Endothelial cell of umbilical vein (primary cell): ENCODE measurements around the gene BIRC5. TPM values are rescaled to one million over a fixed set of nuclear protein-coding genes. Genes with fewer than 3 reads are reported as not detected.

Experiments
- BruUV-seq: library from RNA; stranded (reverse); fragments of 400-500 nt; replicated peaks from 2 replicates; lab custom pipeline; 2021; lab: Mats Ljungman, UMichigan
- CTCF ChIA-PET: fragments of 300-600, 350-600 bp; sonication (Branson Sonifier 250); formaldehyde crosslinking; loops from one replicate; lab custom pipeline; 2021; ENCODE audit warnings: antibody characterized with exemption, inconsistent platforms; lab: Charles Lee
- POLR2A ChIA-PET: fragments of 300-600, 350-600 bp; sonication (Branson Sonifier 250); formaldehyde crosslinking; loops from one replicate; lab custom pipeline; 2021; ENCODE audit warnings: antibody characterized with exemption, inconsistent platforms; lab: Charles Lee
- DNase-seq: peaks from one replicate; pipeline ENCODE4 v3.0.0-alpha.2; 2011; ENCODE audit warnings: low read depth, low spot score
- FAIRE-seq: peaks from 2 replicates; lab custom pipeline; 2011; peaks lifted over from hg19 to GRCh38; lab: Jason Lieb, UNC
- H2AFZ ChIP-seq: 2 replicates; pipeline ENCODE4 v1.6.0; 2012; ENCODE audit warnings: low read depth, low read length, control low read depth, inconsistent platforms
- H3K27ac ChIP-seq: 2 replicates; pipeline ENCODE4 v1.5.1; 2011; ENCODE audit warnings: low read depth, mild to moderate bottlenecking, control low read depth, low read length, moderate library complexity; ENCODE audit not compliant: insufficient read depth
- H3K27me3 ChIP-seq, 2 experiments: 2 replicates each; pipeline versions ENCODE4 v1.6.0 to v1.6.1; 2011; ENCODE audit warnings: low read length in 2 of 2, mixed read lengths in 1 of 2; ENCODE audit not compliant: control insufficient read depth in 2 of 2, insufficient read depth in 2 of 2
- H3K36me3 ChIP-seq, 2 experiments: 2 replicates in 1 of 2; 3 replicates in 1 of 2; pipeline ENCODE4 v1.5.1; 2011; ENCODE audit warnings: low read length in 2 of 2, mild to moderate bottlenecking in 1 of 2, moderate library complexity in 1 of 2; ENCODE audit not compliant: control insufficient read depth in 2 of 2, insufficient read depth in 2 of 2; ENCODE audit errors: extremely low read depth in 1 of 2
- H3K4me1 ChIP-seq: 3 replicates; pipeline ENCODE4 v1.5.1; 2011; ENCODE audit warnings: mild to moderate bottlenecking, low read length; ENCODE audit not compliant: control insufficient read depth, insufficient read depth; ENCODE audit errors: extremely low read depth
- H3K4me2 ChIP-seq: 2 replicates; pipeline ENCODE4 v1.6.1; 2011; ENCODE audit warnings: low read length, control low read depth, mixed read lengths; ENCODE audit not compliant: insufficient read depth
- H3K4me3 ChIP-seq, 3 experiments: fragments of 200-600 bp in 1 of 3; sonication (generic), shearing (Covaris generic) in 1 of 3; replicated peaks in 1 of 3; 2 replicates each; pipeline ENCODE4 v1.5.1; 2011 to 2016; ENCODE audit warnings: control low read depth in 3 of 3, low read length in 3 of 3, mild to moderate bottlenecking in 2 of 3, inconsistent platforms in 1 of 3, low read depth in 1 of 3, moderate library complexity in 1 of 3; ENCODE audit not compliant: insufficient read depth in 1 of 3
- H3K79me2 ChIP-seq: 2 replicates; pipeline ENCODE4 v1.6.0; 2012; ENCODE audit warnings: low read length, inconsistent platforms; ENCODE audit not compliant: control insufficient read depth, insufficient read depth
- H3K9ac ChIP-seq: replicated peaks from 2 replicates; pipeline ENCODE3; 2011; ENCODE audit warnings: low read length, control low read depth; ENCODE audit not compliant: insufficient read depth; ENCODE audit errors: extremely low read depth
- H3K9me1 ChIP-seq: replicated peaks from 3 replicates; pipeline ENCODE4 v1.6.0; 2011; ENCODE audit warnings: mild to moderate bottlenecking, low read length; ENCODE audit not compliant: control insufficient read depth, insufficient read depth; ENCODE audit errors: extremely low read depth
- H3K9me3 ChIP-seq: replicated peaks from 2 replicates; pipeline ENCODE4 v1.5.1; 2012; ENCODE audit warnings: low read length, inconsistent platforms; ENCODE audit not compliant: control insufficient read depth, insufficient read depth
- H4K20me1 ChIP-seq: replicated peaks from 2 replicates; pipeline ENCODE3; 2011; ENCODE audit warnings: mild to moderate bottlenecking, low read length; ENCODE audit not compliant: control insufficient read depth, insufficient read depth; ENCODE audit errors: extremely low read depth
- EZH2 ChIP-seq: IDR thresholded peaks from 2 replicates; pipeline ENCODE4 v1.6.1; 2012; ENCODE audit warnings: borderline replicate concordance, low read depth, mild to moderate bottlenecking, moderate library complexity, low read length, inconsistent platforms; ENCODE audit not compliant: severe bottlenecking
- FOS ChIP-seq: IDR thresholded peaks from 2 replicates; pipeline ENCODE4 v1.6.1; 2011; ENCODE audit warnings: mild to moderate bottlenecking, low read length, moderate library complexity, borderline replicate concordance; ENCODE audit not compliant: insufficient read depth
- GATA2 ChIP-seq: IDR thresholded peaks from 2 replicates; pipeline ENCODE4 v1.7.0; 2011; ENCODE audit warnings: low read depth, mild to moderate bottlenecking, moderate library complexity, mixed read lengths, low read length; ENCODE audit not compliant: insufficient read length, insufficient read depth
- JUN ChIP-seq: IDR thresholded peaks from 2 replicates; pipeline ENCODE4 v1.6.1; 2011; ENCODE audit warnings: borderline replicate concordance, low read depth; ENCODE audit not compliant: insufficient read length, insufficient read depth
- MYC ChIP-seq: IDR thresholded peaks from one replicate; pipeline ENCODE4 v1.6.1; 2011; ENCODE audit warnings: mild to moderate bottlenecking, low read depth, low read length
- POLR2A ChIP-seq: IDR thresholded peaks from 2 replicates; pipeline ENCODE4 v1.6.1; 2012; ENCODE audit warnings: low read depth, mild to moderate bottlenecking, control low read depth, low read length
- POLR2AphosphoS5 ChIP-seq: IDR thresholded peaks from 2 replicates; pipeline ENCODE4 v1.6.1; 2012; ENCODE audit warnings: low read depth, mild to moderate bottlenecking, control low read depth, low read length, moderate library complexity; ENCODE audit not compliant: insufficient read depth
- dilution Hi-C: fragments of 300-500 bp; cut with MboI; formaldehyde crosslinking; loops from one replicate; pipeline ENCODE4 v1.15.0; 2019; ENCODE audit warnings: low sequenced_read_pairs; ENCODE audit not compliant: extremely low pct_ligation_motif_present
- intact Hi-C: fragments of 100-400 bp; cut with micrococcal nuclease; formaldehyde crosslinking; loops from one replicate; pipeline ENCODE4 v1.10.0; 2022
- polyA plus RNA-seq, 4 experiments: library from polyadenylated mRNA; depleted of rRNA in 3 of 4; stranded (reverse) in 3 of 4; unstranded in 1 of 4; fragments of >200 nt; gene quantifications; 2 replicates each; pipeline versions ENCODE4 v1.2.1 to v1.2.3, GENCODE V29; 2011 to 2012; ENCODE audit warnings: missing spikeins in 1 of 4
- total RNA-seq: library from RNA; stranded (reverse); gene quantifications from 2 replicates; pipeline ENCODE4 v1.2.3, GENCODE V29; 2021
- TF ChIP-seq, protein P1 (sequence below): IDR thresholded peaks from 2 replicates; pipeline ENCODE4 v1.6.1; 2011; ENCODE audit not compliant: insufficient read depth, insufficient read length
- TF ChIP-seq, protein P2 (sequence below), 2 donors: IDR thresholded peaks; 1 replicate in 1 of 2; 2 replicates in 1 of 2; pipeline ENCODE4 v1.5.1; 2011; ENCODE audit warnings: low read length in 2 of 2, mild to moderate bottlenecking in 2 of 2, moderate library complexity in 2 of 2, control low read depth in 1 of 2, inconsistent platforms in 1 of 2, low read depth in 1 of 2; ENCODE audit not compliant: insufficient read depth in 1 of 2; ENCODE audit errors: extremely low read depth in 1 of 2

Gene BIRC5
- total and polyA plus RNA-seq, 2 donors (not counting 3 experiments of a cell fraction or from before 2014, with no cell fraction given): 32.8 to 74.6 TPM

DNA sequence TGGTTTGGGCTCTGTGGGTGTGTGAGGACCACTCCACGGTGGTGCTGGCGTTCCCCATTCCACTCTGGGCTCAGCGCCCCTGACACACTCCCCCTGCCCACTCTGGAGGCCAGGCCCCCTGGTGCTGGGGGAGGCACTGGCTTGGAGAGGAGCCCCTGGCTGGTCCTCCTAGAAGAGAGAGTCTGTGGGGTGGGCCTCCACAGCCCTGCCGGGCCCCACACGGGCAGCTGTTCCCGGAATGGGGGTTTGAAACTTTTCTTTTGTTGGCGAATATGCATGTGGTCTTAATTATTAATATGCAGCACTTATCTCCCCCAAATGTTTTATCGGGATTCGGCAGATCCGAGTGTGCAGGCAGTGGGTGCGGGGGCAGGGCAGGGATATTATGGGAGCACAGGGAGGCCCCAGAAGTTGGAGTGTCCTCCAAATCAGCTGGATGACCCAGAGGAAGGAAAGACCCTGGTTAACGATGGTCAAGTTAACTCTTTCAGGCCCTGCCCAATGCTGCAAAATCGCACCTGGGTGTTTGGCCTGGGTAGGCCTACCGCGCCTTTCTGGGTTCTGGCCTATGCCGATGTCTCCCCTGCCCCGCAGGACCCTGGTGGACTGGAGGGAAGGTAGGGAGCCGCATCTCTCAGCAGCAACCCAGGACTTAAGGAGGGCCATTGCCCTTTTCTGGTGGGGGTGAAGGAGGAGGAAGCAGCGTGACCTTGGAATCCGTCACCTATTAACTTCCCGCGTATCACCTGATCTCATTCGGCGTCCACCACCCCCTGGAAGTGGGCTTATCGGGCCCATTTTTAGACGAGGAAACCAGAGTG is 53.4 kb downstream of the BIRC5 start:
- TF ChIP-seq POLR2A (no peak), MYC (no peak), EZH2 (no peak), POLR2AphosphoS5 (no peak), JUN (no peak), FOS (no peak), GATA2 (no peak)
- TF ChIP-seq, protein P1, sequence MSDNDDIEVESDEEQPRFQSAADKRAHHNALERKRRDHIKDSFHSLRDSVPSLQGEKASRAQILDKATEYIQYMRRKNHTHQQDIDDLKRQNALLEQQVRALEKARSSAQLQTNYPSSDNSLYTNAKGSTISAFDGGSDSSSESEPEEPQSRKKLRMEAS: no peak
- TF ChIP-seq, protein P2, sequence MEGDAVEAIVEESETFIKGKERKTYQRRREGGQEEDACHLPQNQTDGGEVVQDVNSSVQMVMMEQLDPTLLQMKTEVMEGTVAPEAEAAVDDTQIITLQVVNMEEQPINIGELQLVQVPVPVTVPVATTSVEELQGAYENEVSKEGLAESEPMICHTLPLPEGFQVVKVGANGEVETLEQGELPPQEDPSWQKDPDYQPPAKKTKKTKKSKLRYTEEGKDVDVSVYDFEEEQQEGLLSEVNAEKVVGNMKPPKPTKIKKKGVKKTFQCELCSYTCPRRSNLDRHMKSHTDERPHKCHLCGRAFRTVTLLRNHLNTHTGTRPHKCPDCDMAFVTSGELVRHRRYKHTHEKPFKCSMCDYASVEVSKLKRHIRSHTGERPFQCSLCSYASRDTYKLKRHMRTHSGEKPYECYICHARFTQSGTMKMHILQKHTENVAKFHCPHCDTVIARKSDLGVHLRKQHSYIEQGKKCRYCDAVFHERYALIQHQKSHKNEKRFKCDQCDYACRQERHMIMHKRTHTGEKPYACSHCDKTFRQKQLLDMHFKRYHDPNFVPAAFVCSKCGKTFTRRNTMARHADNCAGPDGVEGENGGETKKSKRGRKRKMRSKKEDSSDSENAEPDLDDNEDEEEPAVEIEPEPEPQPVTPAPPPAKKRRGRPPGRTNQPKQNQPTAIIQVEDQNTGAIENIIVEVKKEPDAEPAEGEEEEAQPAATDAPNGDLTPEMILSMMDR (IDR thresholded peaks at IDR 0.05; ENCODE audit: extremely low read depth in 1 of 2, insufficient read depth in 1 of 2, low read depth in 1 of 2, low read length in 2 of 2): no peak
- H3K27ac ChIP-seq: no peak overlapping the region
- no peaks in the 10 kb centered on the region for H3K9me1 ChIP-seq
- H3K9ac ChIP-seq: no peak overlapping the region
- ChIA-PET CTCF (interaction anchor here (1.0 kb wide), 1 partner anchor 94 kb away, joined by 3 read pairs; no protein-coding TSS in a partner anchor), POLR2A (no interaction called here)
- peaks cover 17 to 18% of the 10 kb centered on the region in 2 experiments for H3K27me3 ChIP-seq
- DNase-seq: no peak
- H3K4me2 ChIP-seq: no peak overlapping the region
- no peak overlapping the region for H2AFZ ChIP-seq
- H3K9me3 ChIP-seq: no peaks in the 10 kb centered on the region
- H3K4me1 ChIP-seq: peaks cover 9% of the 10 kb centered on the region
- H3K36me3 ChIP-seq: no peaks in the 10 kb centered on the region
- FAIRE-seq: no peak
- BruUV-seq: no TSS peak
- H4K20me1 ChIP-seq: no peaks in the 10 kb centered on the region
- dilution Hi-C loops: no loop called here
- intact Hi-C loops: no loop called here
- H3K4me3 ChIP-seq: no peak overlapping the region
- H3K79me2 ChIP-seq: no peaks in the 10 kb centered on the region
